Loucy (cell line): Measurements from ENCODE around the gene MDM2.

Experiments used
- EZH2phosphoT487 ChIP-seq: fragments of 200-600 bp; IDR thresholded peaks from 2 replicates; pipeline ENCODE4 v1.6.1; 2018; ENCODE audit warnings: antibody characterized with exemption, mild to moderate bottlenecking, moderate library complexity, borderline replicate concordance
- TF ChIP-seq, protein P1 (sequence below): fragments of 200-600 bp; sonication (generic); conservative IDR thresholded peaks from 2 replicates; pipeline ENCODE4 v1.5.1; 2014; ENCODE audit warnings: mild to moderate bottlenecking, antibody characterized with exemption, low read length

DNA sequence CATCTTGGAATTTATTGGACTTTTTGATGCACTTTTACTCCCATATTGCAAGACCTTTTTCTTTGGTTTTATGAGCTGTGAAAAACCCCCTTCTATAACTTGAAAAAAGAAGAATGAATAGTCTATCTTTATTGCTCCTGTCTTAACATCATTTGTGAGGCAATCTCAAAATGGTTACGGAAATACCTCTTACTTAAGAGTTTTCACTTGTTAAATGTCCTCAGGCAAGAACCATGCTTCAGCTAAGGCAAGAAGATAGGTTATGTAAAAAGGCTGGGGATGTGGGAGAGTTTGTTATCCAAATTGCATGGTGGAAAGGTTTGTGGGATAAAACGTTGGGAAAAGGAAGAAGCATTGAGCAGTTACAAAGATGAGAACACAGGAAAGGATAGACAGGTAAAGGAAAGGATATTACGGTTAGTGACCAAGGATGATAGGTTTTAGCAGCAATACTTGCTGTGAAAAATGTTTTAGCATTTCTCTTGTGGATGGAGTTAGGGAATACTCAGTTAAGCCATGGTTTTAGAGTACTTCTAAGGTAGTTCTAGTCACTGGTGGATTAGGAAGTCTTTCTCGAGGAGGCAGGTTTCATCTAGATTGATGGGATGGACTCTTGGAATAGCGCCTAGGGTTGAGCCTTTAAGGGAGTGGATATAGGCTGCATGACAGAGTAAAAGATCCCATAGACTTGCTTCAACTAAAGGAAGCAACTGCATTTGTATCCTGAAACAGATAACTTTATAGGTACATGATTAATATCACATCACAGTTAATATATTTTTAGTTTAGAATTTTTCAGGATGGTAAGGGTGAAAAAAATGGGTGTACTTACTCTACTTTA is 30.3 kb downstream of the MDM2 start:
- TF ChIP-seq EZH2phosphoT487 = no peak
- TF ChIP-seq, protein P1, sequence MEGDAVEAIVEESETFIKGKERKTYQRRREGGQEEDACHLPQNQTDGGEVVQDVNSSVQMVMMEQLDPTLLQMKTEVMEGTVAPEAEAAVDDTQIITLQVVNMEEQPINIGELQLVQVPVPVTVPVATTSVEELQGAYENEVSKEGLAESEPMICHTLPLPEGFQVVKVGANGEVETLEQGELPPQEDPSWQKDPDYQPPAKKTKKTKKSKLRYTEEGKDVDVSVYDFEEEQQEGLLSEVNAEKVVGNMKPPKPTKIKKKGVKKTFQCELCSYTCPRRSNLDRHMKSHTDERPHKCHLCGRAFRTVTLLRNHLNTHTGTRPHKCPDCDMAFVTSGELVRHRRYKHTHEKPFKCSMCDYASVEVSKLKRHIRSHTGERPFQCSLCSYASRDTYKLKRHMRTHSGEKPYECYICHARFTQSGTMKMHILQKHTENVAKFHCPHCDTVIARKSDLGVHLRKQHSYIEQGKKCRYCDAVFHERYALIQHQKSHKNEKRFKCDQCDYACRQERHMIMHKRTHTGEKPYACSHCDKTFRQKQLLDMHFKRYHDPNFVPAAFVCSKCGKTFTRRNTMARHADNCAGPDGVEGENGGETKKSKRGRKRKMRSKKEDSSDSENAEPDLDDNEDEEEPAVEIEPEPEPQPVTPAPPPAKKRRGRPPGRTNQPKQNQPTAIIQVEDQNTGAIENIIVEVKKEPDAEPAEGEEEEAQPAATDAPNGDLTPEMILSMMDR = no peak
